ENCODE data around the gene RSAD2.
A peak's percentile ranks its signal among the peaks of the same experiment; 100 is the strongest.
"Not testable (repeated sequence)": the region's sequence is repeated elsewhere in the genome, so short reads cannot be mapped to it uniquely, and the experiment has no call there.

RSAD2 gene

GRCh38 chr2:6864231-6864754, 13.3 kb upstream of the RSAD2 start:
- DNase-seq (ENCODE audit: low read depth, low spot score) = no peak

- no peak for DNase-seq (ENCODE audit: low read depth, low spot score)
Measured at GRCh38 chr2:6864923-6865345, 12.6 kb upstream of the RSAD2 start.

- DNase-seq (ENCODE audit: low read depth, low spot score) = peak; percentile 50
Measured at GRCh38 chr2:6865346-6866274, 12.0 kb upstream of the RSAD2 start, which contains the start of gene CMPK2. Gene CMPK2 (minus strand): TSS chr2:6865907. CDS start chr2:6865696, 211 bp downstream.

- DNase-seq (ENCODE audit: low read depth, low spot score) = no peak
Measured at GRCh38 chr2:6866275-6866671, 11.3 kb upstream of the RSAD2 start.

GRCh38 chr2:6866982-6867381, 10.6 kb upstream of the RSAD2 start:
- DNase-seq (ENCODE audit: low read depth, low spot score) = no peak

GRCh38 chr2:6872394-6872793, 5.2 kb upstream of the RSAD2 start:
- no peak for DNase-seq (ENCODE audit: low read depth, low spot score)

GRCh38 chr2:6874032-6874431, 3.5 kb upstream of the RSAD2 start:
- no peak for DNase-seq (ENCODE audit: low read depth, low spot score)

GRCh38 chr2:6876309-6876708, 1.3 kb upstream of the RSAD2 start:
- DNase-seq (ENCODE audit: low read depth, low spot score) = no peak

GRCh38 chr2:6878549-6878948, 972 bp downstream of the RSAD2 start:
- DNase-seq (ENCODE audit: low read depth, low spot score) = no peak

GRCh38 chr2:6879011-6879410, 1.4 kb downstream of the RSAD2 start:
- DNase-seq (ENCODE audit: low read depth, low spot score) = no peak

GRCh38 chr2:6880200-6880733, 2.7 kb downstream of the RSAD2 start:
- no peak for DNase-seq (ENCODE audit: low read depth, low spot score)

- no peak for DNase-seq (ENCODE audit: low read depth, low spot score)
Measured at GRCh38 chr2:6881046-6881445, 3.5 kb downstream of the RSAD2 start.

GRCh38 chr2:6881516-6881915, 3.9 kb downstream of the RSAD2 start:
- no peak for DNase-seq (ENCODE audit: low read depth, low spot score)

GRCh38 chr2:6883448-6884122, 6.0 kb downstream of the RSAD2 start:
- DNase-seq (ENCODE audit: low read depth, low spot score) = no peak

- no peak for DNase-seq (ENCODE audit: low read depth, low spot score)
Measured at GRCh38 chr2:6885551-6885950, 8.0 kb downstream of the RSAD2 start.

- no peak for DNase-seq (ENCODE audit: low read depth, low spot score)
Measured at GRCh38 chr2:6885968-6886367, 8.4 kb downstream of the RSAD2 start.

- DNase-seq (ENCODE audit: low read depth, low spot score) = no peak
Measured at GRCh38 chr2:6887751-6888192, 10.2 kb downstream of the RSAD2 start.

GRCh38 chr2:6888724-6889123, 11.1 kb downstream of the RSAD2 start:
- DNase-seq (ENCODE audit: low read depth, low spot score) = no peak

- DNase-seq (ENCODE audit: low read depth, low spot score) = no peak
Measured at GRCh38 chr2:6893876-6894482, 16.4 kb downstream of the RSAD2 start.

- DNase-seq (ENCODE audit: low read depth, low spot score) = no peak
Measured at GRCh38 chr2:6896930-6897759, 19.6 kb downstream of the RSAD2 start.

- not testable (repeated sequence) for DNase-seq (ENCODE audit: low read depth, low spot score)
Measured at GRCh38 chr2:6902581-6902980, 25.0 kb downstream of the RSAD2 start.

Data from activated CD4-positive, CD25-positive, alpha-beta regulatory T cell treated with anti-CD3 and anti-CD28 coated beads, Interleukin-2, amount 50 U/mL, for 16 hours (primary cell).